ENCODE data around the gene C3orf22.

C3orf22 gene

DNA sequence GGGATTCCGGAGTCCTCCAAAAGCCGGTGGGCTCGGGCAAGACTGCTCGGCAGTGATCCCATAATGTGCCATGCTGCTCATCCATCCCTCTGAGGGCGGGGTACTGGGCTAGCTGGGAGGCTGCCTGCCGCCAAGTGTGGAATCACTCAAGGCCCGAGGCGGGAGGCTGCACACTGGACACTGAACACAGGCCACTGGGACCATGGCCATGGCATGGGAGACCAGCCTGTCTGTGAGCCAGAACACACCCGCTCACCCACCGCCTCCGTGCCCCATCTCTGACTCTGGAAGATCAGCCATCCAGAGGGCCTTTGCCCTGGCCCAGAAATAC lies 1.4 kb downstream of the C3orf22 start:
- DNase-seq (ENCODE audit: low spot score) (no peak), FAIRE-seq (no peak)

DNA sequence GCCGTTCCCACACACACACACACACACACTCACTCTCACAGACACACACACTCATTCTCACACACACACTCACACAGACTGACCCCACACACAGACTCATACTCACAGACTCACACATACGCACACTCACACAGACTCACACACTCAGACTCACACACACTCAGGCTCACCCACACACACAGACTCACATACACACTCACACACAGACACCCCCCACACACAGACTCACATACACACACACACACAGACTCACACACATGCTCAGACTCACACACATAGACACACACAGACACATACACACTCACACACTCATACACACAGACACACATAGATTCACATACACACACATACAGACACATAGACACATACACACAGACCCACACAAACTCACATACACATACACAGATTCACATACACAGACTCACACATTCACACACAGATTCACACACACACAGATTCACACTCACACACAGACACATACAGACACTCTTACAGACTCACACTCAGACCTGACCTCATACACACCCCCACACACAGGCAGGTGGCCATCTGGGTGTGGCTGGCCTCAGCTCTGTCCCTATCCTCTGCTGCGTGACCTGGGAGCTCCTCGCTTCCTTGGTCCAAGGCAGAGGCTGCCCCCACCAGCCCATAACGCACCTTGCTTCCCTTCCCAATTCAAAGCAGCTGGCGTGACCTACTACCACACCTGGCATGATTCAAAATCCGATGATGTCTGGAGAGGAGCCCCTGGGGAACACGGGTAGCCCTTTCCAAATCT lies 1.9 kb downstream of the C3orf22 start:
- peak; percentile 98 for FAIRE-seq
- DNase-seq (ENCODE audit: low spot score): no peak

DNA sequence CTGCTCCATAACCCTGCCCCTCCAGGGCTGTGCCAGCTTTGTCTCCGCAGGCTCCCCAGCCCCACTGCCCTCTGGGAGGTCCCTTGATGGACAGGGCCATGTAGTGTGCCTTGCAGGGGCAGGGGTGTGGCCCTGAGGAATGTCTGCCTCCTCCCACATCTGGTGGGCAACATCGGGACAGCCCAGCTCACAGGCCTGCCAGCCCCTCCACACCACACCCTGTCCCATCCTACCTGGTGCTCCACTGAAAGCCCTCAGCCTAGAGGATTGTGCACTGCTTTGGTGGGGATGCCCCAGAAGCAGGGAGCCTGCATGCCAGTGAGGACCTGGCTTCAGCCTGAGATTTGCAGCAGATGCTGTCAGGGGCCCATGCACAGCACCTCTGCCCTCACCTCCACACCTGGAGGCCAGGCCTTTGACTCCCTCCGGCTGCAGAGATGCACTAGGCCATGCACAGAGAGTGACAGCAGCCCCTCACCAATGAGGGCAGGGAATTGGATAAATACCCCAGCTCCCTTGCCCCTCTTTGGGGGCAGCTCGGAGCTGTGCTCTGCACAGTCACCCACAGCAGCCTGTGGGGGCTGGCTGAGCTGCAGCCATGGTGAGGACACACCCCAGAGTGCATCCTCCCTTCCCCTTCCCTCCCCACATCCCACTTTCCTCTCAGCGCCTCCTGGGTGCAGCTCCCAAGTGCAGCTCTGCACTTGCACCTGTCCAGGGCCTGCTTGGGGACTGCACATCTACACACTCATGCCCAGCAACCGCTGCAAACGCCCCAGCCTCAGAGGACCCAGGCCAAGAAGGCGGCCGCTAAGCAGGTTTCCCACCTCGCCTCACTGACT lies 2.7 kb downstream of the C3orf22 start:
- peak; percentile 23 for FAIRE-seq
- no peak for DNase-seq (ENCODE audit: low spot score)

DNA sequence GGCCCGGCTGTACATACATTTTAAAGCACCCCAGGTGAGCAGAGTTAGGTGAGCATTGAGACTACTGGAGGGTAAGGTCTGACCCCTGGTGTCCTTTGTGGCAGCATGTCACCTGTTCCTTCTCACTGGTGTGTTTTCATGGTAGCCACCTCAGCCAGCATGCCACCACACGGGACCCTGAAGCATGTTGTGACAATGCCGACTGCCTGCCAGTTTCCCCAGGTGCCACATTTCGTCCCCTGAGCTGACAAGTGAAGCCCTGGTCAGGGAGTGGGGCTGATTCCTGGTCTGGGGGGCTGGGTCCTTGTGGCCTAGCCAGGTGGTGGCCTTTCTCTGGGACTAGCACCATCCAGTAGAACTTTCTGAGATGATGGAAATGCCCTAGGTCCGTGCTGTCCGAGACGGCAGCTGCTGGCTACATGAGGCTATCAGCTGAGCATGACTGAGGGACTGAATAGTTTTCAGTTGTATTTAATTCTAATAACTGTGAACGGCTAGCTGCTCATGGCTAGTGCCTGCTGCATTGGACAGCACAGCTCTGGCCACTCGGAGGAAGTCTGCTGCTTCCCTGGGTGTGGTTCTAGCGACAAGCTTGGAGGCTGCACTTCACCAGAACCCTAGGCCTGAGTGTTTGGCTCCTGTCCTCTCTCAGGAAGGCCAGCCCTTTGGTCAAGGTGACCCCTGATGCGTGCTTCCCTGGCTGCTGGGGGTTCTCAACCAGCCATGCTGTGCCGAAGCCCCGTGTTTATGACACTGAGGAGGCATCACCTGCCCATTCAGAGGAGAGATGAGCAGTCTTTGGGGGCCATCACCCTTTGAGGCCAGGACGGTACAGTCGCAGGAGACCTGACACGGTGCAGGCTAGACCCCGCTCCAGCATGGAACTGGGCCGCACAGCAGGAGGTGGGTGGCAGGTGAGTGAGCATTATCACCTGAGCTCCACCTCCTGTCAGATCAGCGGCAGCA lies 3.9 kb downstream of the C3orf22 start:
- DNase-seq (ENCODE audit: low spot score): no peak
- peak; percentile 55 for FAIRE-seq

DNA sequence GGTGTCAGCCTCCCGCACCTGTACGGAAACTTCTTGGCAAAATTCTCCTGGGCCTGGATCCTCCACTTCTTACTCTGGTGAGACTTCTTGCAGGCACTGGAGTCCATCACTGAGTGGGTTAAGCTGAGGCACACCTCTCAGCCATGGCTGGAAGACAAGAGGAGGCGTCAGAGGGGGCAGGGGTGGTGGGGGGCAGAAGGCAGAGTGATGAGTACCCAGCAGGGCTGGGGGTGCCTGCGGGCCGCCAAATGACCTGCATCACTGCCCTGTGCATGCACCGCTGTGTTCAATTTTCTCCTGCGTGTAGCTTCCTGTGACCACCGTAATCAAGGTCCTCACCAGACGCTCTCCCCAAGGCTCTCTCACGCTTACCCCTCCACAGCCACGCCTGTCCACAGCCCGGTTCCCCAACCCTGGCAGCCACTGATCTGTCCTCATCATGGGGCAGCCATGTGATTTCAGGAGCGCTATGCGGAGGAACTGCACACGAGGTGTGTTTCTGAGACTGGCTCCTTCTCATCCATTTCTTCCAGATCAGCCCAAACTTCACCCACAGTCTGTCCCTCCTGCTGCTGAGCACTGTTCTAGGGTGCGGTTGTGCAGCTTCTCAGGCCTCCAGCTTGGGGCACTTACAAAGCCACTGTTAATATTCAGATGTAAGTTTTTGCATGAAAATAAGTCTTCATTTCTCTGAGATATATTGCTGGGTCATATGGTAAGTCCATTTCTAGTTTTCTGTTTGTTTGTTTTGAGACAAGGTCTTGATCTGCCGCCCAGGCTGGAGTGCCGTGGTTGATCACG lies 5.2 kb downstream of the C3orf22 start:
- FAIRE-seq (no peak), DNase-seq (ENCODE audit: low spot score) (no peak)

DNA sequence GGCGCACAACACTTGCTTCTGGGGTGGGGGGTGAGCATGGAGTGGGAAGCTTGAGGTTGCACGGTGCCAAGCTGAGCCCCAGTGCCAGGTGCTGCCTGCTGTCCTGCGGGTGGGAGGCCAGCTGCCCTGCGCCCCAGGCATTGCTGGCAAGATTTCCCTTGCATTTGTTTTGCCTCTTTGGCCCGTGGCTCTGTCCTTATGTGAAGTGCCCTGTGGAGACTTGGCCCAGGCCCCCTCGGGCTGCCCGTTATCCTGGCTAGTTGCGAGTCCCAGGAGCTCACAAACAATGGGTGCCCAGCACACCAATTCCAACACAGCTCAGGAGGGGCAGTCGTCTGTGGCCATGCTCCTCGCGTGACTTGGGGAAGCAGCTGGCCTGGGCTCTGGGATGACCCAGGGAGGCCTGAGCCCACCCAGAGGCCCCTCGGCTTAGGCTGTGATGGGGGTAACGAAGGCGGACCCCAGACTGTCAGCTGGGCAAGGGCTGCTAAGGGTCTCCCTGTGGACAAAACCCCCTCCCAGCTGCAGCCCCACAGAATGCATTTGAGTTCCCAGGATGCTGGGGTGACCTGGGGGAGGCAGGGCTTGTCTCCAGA lies 5.9 kb downstream of the C3orf22 start:
- FAIRE-seq (no peak), DNase-seq (ENCODE audit: low spot score) (no peak)

DNA sequence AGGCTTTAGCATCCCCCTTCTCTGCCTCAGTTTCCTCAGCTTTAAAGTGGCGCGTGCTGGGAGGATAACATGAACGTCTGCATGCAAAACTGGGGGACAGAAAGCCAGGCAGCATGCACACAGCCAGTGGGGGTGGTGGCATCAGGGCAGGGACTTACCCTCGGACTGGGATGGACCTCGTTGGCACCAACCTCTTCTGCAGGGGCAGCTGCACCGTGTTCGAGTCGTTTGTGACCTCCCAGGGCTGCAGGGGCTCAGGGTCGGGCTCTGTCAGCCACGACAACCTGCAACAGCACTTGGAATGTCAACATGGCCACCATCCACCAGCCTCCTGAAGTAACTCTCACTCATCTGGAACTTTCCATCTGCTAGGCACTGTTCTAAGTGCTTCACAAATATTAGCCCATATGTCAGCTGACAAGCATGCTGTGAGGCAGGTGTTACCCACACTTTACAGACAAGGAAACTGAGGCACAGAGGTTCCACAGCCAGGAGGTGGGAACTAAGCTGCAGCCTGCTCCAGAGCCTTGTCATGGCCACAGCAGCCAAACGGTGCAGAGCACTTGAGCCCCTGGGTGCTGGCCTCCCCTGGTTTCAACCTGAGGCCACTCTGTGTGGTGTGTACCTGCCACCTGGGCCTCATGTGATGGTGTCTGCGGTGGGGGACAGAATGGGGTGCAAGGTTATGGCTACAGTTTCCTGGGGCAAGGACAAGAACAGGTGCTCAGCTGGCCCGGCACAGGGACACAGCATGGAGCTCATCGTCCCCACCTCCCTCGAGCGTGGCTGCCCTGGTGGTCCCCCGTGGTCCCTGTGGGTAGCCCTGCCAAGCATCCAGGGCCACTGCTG lies 6.7 kb downstream of the C3orf22 start:
- DNase-seq (ENCODE audit: low spot score) (no peak), FAIRE-seq (peak; percentile 72)

DNA sequence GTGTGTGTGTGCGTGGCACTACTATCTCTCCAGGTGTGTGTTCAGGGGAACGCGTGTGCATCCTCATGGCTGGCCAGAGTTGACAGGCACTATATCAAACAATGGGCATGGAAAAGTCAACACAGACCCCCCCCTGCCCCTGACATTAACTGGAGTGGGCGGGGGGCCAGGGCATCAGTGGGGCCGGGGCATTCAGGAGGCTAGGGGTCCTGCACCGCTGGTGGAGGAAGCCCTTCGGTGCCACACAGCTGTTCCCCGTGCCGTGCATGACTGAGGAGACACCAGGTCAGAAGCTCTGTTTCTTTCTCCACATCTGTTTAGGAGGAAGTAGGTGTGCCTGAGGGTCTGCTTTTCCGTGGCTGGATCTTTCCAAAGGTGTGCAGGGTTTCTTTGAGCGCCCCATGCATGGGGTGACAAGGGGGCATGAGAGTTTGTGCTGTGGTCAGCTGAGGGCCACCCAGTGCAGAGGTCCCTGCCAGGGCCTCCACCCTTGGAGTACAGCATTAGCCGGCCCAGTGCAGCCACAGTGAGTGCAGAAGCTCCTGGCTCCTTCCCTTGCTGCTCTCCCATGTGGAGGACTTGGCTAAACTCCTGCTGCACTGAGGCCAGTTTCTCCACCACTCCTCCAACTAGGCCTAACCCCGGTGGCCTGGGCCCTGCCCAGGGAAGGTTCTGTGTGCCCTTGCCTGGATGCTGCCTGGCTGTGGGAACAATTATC lies 7.5 kb downstream of the C3orf22 start:
- FAIRE-seq (peak; percentile 63), DNase-seq (ENCODE audit: low spot score) (no peak)

DNA sequence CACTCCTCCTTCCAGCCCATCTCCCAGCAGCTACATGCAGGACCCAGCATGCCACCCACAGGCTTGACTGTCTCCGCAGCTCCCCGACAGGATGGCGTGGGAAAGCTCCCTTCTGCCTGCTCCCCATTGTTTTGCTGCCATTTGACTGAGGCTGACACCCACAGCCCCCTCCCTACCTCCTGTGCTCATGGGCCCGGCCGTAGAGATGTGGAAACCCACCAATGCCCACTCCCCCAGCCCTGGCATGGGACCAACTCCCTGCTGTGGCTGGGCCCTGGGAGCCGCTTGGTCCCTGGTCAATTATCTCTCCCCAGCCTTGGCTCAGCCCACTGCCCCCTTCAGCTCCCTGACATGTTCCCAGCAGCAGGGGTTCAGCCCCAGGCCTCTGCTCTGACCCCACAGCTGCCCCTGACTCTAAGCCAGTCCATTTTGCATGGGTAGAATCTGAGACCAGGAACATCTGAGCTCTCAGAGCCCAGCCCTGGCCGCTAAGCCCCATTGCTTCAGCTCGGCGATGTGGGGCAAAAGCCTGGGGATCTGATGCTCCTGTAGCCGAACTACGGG lies 8.2 kb downstream of the C3orf22 start:
- FAIRE-seq (peak; percentile 5), DNase-seq (ENCODE audit: low spot score) (no peak)

DNA sequence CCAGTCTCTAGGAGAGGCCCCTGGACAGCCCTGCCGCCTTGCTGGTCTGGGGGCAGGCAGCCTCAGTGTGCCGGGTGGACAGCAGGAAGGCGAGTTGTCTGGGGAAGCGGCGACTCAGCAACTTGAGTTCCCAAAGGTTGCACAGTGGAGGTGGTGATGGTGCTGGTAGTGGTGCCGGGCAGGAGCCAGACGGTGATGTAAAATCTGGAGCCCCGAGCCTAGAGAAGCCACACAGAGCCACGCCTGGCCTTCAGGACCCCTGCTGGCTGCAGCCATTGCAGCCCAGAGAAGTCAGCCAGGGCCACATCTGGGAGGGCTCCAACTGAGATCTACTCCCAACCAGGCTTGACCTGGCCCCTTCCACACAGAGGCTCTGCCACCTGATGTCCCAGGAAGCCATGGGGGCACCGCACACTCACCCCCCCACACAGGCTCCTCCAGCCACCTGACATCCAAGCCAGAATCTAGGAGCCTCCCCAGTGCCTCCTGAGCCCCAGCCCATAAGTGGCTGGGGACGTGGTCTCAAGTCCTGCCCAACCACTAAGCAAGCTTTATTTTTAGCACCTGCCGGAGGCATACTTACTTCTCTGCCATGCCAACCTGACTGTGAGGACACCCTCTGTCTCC lies 8.8 kb downstream of the C3orf22 start:
- DNase-seq (ENCODE audit: low spot score) (no peak), FAIRE-seq (no peak)

DNA sequence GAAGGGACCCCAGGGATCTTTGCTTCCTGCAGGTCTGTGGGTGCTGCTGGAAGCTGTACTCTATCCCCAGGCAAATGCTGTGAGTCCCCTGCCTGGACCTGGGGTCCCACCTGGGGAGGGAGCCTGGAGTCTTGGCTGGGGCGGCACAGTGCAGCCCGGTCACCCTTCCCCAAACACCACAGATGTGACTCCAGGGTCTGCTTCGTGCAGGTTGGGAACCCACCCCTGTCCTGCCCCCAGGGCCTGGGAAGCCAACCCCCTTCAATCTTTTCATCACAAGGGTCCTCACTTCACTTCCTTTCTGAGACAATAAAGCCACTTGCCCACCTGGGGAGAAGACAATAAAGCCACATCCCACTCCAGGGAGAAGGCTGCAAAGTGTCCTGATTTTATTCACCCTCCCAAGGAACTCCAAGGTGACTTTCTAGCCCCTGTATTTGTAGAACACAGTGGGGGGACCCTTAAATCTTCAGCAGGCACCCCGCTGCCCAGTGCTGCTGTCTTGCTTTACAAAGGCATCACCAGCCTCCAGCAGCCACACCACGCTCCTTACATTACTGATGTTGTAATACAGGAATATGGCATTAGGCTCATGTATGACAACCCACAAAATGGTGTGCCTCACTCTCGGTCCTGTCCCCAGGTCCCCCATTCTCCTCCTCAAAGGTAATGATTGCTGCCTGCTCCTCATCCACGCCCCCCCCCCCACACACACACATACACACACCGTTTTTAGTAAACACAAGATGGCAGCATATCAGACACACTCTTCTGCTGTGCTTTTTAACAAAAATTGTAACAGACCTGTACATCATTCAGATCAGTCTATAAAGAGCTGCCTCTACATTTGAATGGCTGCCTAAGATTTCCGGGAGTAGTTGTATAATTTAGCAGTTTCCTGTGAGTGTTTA lies 9.9 kb downstream of the C3orf22 start:
- peak; percentile 9 for FAIRE-seq
- DNase-seq (ENCODE audit: low spot score): no peak

DNA sequence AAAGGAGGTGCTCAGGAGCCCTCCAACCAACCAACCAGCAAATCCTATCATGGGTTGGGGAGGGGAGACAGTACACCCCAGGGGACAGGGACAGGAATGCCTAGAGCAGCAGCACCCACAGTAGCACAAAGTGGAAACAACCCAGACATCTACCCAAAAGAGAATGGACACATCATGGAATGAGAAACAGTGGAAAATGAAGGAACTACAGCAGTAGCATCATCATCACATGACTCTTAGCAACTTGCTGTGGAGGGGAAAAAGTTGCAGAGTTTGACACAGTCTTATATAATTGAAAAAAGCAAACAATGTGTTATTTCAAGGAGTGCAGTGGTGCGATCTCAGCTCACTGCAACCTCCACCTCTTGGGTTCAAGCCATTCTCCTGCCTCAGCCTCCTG lies 11.0 kb downstream of the C3orf22 start:
- DNase-seq (ENCODE audit: low spot score) (no peak), FAIRE-seq (no peak)

DNA sequence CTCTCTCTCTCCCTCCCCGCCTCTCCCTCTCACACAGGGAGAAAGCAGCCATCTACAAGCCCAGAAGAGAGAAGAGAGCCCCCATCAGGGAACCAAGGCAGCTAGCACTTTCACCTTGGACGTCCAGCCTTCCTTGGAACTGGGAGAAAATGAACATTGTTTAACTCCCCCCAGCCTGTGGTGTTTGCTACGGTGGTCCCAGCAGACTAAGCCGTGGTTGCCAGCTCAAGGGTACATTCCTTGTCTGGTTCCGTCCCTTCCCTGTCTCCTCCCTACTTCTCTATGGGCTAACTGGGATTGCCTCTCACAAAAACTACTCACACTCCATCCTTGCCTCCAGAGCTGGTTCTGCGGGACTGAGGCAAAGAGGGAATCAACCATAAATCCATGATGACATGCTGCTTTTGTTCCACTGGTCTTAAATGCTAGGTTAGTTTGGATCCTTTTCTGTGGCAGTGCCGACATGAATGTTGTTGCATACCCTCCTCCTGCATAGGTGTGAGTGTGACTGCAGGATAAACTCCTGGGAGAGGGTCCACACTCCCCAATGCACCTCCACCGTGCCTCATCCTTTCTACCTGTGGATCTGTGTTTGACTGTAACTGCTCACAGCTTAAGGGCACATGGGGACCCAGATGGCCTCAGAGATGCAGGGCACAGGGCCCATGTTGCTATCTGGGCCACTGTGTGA lies 12.0 kb downstream of the C3orf22 start:
- FAIRE-seq (peak; percentile 85), DNase-seq (ENCODE audit: low spot score) (no peak)

DNA sequence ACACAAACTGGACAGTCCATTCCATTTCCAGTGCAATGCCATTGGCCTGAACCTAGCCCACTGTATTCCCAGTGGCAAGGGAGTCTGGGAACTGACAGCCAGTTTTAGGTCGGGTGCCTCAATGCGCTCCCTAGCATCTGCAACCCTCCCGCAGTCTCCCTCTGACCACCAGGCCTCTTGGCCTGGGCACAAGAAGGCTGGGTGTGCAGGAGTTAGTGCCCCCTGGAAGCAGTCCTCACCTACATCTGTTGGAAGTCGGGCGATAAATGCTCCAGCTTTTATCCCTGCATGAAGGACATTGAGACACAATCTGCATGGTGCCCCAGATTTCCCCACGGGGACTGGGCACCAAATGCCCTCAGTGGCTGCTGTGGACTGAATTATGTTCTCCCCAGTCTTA lies 12.7 kb downstream of the C3orf22 start:
- FAIRE-seq: no peak
- no peak for DNase-seq (ENCODE audit: low spot score)

DNA sequence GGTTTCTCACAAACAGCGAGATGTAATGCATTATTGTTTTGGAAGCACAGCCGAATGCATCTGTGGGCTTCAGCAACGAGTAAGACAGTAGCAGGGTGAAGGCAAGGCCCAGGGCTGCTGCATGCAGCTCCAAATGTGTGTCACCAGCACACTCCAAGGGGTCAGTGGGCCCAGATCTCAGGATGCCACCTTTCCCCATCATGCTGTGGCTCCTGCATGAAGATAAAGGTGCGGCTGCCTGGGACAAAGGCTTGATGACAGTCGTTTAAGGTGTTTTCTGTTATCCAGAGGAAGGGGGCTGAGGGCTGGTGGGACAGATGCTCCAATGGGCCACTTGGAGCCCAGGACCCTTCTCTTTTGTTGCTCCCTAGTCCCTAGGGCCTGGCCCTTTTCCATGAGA lies 13.2 kb downstream of the C3orf22 start:
- no peak for DNase-seq (ENCODE audit: low spot score)
- no peak for FAIRE-seq

DNA sequence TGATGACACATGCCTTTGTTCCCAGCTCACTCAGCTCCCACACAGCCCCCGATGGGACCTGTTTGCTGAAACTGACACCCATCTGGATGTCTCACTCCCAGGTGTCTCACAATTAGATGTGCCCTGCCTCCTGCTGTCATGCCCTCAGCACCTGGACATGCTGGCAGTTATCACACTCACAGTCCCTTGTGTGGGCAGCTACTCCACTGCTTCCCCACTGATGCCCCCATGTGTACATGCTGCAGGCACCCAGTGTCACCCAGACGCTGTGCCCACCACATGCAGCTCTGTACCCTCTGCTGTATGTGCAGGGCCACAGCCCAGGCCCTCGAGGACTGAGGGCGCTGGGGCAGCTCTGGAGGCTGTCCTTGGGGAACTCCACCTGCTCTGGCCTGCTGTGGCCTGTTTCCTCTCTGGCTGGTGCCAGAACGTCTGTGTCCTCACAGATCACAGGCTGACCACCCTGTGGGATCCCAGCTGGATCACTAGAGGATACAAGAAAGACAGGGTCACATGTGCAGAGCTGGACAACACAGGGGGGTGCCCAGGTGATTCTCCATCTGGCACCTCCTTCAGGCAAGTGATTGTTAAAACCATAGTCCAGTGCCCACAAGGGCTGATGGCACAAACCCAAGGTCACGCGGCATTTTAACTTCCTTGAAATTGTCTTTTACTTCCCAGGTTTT lies 14.0 kb downstream of the C3orf22 start:
- DNase-seq (ENCODE audit: low spot score) (no peak), FAIRE-seq (peak; percentile 91)

Measured in urothelium cell line (cell line).